22Rv1 (cell line): Measurements from ENCODE around the gene FOXO6.

Experiments used
- H3K27ac ChIP-seq: fragments of 450-650 bp; 2 replicates; pipeline ENCODE4 v1.5.1; 2017
- ZFX ChIP-seq: fragments of 450-650 bp; IDR thresholded peaks from 2 replicates; pipeline ENCODE4 v1.6.1; 2017; ENCODE audit warnings: antibody characterized with exemption, borderline replicate concordance
- TF ChIP-seq, protein P1 (sequence below): fragments of 450-650 bp; IDR thresholded peaks from 2 replicates; pipeline ENCODE4 v1.5.1; 2017; ENCODE audit warnings: mild to moderate bottlenecking

The FOXO6 gene

DNA sequence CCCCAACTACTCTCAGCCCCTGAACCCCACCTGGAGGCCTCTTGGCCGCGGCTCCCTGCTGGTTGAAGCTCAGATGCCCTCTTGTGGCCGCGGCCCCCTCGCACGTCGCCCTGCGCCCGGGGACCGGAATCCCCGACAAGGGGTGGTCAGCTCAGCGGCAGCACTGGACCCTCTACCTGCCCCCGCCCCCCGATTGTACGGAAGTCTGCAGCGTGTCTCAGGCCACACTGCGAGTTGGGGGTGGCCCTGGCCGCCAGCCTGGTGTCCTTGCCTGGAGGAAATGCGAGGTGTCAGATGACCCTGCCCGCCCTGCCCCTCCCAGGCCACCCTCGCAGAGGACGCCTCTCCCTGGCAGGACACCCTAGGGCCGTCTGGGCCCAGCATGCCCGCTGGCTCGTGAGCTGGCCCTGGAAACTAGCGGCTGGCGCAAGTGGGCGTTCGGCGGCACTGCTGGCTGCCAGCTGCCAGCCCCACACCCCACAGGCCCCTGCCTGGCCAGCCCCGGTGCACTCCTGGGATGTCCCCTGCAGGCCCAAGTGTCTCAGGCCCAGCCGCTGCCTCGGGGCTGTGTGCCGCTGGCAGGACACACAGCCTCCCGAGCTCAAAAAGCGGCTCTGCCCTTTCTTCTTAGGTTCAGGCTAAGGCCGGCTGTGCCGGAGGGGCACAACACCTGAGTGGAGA lies 62.4 kb downstream of the FOXO6 start:
- H3K27ac ChIP-seq = no peak overlapping the region
- TF ChIP-seq, protein P1, sequence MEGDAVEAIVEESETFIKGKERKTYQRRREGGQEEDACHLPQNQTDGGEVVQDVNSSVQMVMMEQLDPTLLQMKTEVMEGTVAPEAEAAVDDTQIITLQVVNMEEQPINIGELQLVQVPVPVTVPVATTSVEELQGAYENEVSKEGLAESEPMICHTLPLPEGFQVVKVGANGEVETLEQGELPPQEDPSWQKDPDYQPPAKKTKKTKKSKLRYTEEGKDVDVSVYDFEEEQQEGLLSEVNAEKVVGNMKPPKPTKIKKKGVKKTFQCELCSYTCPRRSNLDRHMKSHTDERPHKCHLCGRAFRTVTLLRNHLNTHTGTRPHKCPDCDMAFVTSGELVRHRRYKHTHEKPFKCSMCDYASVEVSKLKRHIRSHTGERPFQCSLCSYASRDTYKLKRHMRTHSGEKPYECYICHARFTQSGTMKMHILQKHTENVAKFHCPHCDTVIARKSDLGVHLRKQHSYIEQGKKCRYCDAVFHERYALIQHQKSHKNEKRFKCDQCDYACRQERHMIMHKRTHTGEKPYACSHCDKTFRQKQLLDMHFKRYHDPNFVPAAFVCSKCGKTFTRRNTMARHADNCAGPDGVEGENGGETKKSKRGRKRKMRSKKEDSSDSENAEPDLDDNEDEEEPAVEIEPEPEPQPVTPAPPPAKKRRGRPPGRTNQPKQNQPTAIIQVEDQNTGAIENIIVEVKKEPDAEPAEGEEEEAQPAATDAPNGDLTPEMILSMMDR = no peak; the same call in 1 of the 2 replicates
- TF ChIP-seq ZFX = no peak

DNA sequence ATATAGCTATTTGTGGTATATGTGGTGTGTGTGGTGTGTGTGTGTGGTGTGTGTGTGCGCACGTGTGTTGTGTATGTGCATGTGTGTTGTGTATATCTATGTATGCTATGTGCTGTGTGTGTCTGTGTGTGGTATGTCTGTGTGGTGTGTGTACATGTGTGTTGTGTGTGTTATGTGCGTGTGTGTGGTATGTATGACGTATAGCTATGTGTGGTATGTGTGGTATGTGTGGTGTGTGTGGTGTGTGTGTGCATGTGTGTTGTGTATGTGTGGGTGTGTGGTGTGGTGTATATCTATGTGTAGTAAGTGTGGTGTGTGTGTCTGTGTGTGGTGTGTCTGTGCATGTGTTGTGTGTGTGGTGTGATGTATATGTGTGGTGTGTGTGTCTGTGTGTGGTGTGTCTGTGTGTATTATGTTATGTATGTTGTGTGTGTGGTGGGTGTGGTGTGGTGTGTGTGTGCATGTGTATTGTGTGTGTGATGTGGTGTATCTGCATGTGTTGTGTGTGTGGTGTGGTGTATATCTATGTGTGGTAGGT lies 63.4 kb downstream of the FOXO6 start:
- no peak overlapping the region for H3K27ac ChIP-seq
- TF ChIP-seq, protein P1 = no peak
- TF ChIP-seq ZFX = no peak

DNA sequence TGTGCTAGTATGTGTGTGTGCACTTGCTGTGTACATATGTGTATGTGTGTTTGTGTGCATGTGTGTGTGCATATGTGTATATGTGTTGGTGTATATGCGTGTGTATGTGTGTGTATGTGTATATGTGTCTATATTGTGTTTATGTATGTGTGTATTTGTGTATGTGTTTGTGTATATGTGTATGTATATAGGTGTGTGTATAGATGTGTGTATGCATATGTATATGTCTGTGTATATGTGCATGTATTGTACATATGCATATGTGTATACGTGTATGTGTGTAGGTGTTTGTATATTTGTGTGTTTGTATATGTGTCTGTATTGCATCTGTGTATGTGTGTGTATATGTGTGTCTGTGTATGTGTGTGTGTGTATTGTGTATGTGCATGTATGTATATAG lies 64.1 kb downstream of the FOXO6 start:
- no peak for TF ChIP-seq ZFX
- TF ChIP-seq, protein P1 = no peak
- no peak overlapping the region for H3K27ac ChIP-seq

DNA sequence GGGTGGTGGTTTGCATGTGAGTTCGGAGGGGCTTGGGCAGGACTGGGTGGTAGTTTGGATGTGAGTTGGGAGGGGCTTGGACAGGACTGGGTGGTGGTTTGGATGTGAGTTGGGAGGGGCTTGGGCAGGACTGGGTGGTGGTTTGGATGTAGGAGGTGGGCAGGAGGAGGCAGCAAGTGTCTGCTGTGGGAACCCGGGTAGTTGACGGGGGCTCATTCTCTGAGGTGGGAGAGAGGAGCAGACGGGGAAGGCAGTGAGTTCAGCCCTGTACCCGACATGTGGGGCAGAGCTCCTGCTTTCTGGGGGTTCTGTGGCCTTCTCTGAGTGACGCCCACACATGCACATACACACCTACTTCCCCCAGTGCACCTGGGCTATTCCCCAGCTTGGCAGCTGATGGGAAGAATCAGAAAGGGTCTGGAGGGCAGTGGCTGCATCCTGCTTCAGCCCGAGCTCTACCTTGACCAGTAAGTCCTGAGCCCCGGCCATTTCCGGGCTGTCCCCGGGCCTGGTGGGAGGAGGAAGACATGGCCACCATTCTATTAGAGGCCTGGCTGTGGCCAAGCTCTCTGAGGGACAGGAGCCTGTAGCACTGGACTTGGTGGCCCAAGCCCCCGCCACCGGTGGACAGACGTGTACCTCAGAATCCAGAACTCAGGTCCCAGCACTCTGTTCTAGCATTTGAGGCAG lies 65.1 kb downstream of the FOXO6 start:
- H3K27ac ChIP-seq = no peak overlapping the region
- TF ChIP-seq ZFX = no peak
- TF ChIP-seq, protein P1 = no peak

DNA sequence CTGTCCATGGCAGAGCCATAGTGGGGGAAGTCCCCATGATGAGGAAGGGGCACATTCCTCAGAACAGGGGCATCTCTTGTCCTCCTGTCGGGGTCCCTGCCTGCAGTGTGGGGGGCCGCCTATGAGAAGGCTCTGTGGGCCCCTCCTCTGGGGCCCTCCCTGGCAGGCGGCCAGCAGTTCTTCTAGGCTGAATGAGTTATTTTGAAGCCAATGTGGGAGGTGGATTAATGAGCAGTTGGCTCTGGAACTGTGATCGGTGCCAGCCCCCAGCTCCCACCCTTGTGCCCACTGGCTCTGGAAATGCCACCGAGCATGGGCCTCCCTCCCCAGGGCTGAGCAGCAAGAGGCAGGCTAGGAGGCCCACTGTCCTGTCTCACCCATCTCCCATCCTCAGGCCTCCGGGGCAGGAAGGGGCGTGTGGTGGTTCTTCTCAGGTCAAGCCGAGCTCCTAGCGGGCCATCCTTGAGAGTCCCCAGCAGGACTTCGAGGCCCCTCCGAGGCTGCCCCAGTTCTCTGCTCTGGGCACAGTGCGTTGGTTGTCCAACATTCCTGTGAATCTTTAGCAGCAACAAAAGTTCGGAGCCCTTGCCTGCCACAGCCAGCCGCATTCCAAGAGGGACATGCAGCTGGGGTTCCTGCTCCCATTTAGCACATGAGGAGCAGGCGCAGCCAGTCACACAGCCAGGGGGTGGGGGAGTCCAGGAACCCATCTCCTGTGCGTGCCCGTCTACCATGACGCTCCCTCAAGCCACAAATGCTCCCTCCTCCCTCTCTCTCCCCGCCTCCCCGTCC lies 66.1 kb downstream of the FOXO6 start:
- TF ChIP-seq, protein P1 = no peak
- no peak for TF ChIP-seq ZFX
- H3K27ac ChIP-seq = no peak overlapping the region

DNA sequence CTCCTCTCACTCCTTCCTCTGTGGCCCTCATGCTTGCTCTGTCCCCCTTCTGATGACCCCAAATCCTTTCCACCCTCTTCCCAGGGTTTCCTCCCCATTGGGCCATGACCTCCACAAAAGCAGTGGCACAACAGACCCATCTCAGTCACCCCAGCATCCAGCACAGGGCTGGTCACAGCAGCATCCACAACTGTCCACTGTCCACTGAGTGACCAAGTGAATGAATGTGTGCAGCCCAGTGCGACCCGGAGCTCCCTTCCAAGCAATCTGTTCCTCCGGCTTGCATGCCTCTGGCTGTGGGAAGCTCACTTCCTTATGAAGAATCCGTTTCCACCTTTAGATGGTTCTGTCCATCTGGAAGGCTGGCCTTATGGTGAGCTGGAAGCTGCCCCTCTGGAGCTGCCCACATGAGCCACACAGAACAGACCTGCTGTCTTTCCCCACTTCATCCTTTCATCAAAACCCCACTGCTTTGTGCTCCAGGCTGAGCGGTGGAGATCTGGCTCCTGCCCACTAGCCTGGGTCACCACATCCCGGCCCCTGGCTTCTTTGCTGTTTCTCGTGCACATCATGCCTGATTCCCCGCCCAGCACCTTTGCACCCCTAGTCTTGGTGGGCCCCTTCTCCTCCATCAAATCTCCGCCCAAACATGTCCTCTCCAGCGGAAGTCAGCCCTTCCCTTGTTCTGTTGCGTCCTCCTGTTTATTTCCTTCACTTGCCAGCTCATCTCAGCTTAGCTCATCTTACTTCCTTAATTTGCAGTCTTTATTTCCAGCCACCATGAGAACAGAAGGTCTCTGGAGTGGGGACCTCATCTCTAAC lies 66.9 kb downstream of the FOXO6 start:
- H3K27ac ChIP-seq = no peak overlapping the region
- TF ChIP-seq, protein P1 = no peak
- no peak for TF ChIP-seq ZFX
